A673 (cell line): Measurements from ENCODE around the gene MMD2.

Source experiments
- CTCF ChIP-seq: fragments of 300-800, 200-600 bp; sonication (generic); conservative IDR thresholded peaks from 2 replicates; pipeline ENCODE4 v1.5.1; 2017; ENCODE audit warnings: low read depth, mild to moderate bottlenecking, antibody characterized with exemption, low read length, moderate library complexity, mixed read lengths
- EZH2 ChIP-seq: fragments of 200-600 bp; sonication (generic); IDR thresholded peaks from 2 replicates; pipeline ENCODE4 v1.6.1; 2017; ENCODE audit warnings: borderline replicate concordance, low read depth, mild to moderate bottlenecking, mixed read lengths, antibody characterized with exemption, low read length; ENCODE audit not compliant: poor library complexity, severe bottlenecking

GRCh38 chr7:4861227-4861626, 97.8 kb downstream of the MMD2 start:
- TF ChIP-seq CTCF (no peak), EZH2 (no peak)
